Measurements from ENCODE around the gene CMBL.

DNA sequence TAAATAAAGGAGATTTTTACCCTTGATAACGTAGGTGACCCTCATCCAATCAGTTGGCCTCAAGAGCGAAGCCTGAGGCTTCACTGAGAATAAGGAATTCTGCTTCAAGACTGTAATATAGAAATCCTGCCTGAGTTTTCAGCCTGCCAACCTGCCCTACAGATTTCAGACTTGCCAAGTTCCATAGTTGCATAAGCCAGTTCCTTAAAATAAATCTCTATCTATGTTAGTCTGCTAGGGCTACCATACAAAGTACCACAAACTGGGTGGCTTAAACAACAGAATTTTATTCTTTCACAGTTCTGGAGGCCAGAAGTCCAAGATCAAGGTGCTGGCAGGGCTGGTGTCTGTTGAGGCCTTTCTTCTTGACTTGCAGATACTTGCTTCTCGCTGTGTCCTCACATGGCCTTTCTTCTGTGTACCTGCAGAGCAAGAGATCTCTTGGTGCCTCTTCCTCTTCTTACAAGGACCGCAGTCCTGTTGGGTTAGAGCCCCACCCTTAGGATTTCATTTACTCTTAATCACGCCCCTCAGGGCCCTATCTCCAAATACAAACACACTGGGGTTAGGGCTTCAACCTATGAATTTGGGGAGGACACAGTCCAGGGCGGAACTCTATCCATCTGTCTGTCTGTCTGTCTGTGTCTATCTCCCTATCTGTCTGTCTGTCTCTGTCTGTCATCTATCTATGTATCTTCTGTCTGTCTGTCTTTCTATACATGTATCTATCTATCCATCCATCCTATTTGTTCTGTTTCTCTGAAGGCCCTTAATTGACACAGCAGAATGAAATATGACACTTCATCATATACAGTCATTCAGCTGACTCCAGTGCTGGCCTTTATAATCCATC is 17.0 kb upstream of the CMBL start:
- TF ChIP-seq EZH2 (IDR thresholded peaks at IDR 0.05) (no peak), POLR2AphosphoS5 (IDR thresholded peaks at IDR 0.05; ENCODE audit: borderline replicate concordance, low read depth, low read length) (no peak)
